HFF-Myc (cell line): ENCODE data around the gene HK3.

Experiments used
- DNase-seq: peaks from one replicate; pipeline ENCODE4 v3.0.0-alpha.2; 2011; ENCODE audit warnings: low read depth; ENCODE audit errors: extremely low read depth
- H3K4me3 ChIP-seq: replicated peaks from 2 replicates; pipeline ENCODE4 v1.5.1; 2011; ENCODE audit warnings: low read depth, mild to moderate bottlenecking, control low read depth, low read length
- CTCF ChIP-seq: IDR thresholded peaks from 2 replicates; pipeline ENCODE4 v1.5.1; 2012; ENCODE audit warnings: mild to moderate bottlenecking, low read depth, low read length, control low read depth; ENCODE audit errors: missing control alignments

Gene HK3

DNA sequence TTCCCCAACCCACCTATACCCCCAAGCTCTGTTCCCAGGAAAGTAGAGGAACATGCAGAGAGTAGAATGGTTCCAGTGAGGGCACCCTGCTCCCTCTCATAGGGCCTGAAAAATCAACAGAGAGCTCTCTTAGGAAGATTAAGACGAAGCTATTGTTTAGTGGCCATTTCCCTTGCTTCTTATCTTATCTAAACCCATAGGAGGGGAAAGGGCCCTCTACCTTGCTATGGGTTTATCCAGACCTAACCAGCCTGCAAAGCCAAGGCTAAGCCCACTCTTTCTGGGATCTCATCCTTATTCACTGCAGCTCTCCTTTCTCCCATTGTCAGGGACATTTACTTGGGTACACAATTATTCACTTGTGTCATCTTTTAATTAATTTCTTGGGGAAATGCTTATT is 39.3 kb upstream of the HK3 start:
- no peak for TF ChIP-seq CTCF
- DNase-seq = no peak
- no peak overlapping the region for H3K4me3 ChIP-seq

- no peak for TF ChIP-seq CTCF
- H3K4me3 ChIP-seq = no peak overlapping the region
- DNase-seq = no peak
Observed at GRCh38 chr5:176935017-176935416, 35.9 kb upstream of the HK3 start.

GRCh38 chr5:176934309-176934930 is 35.3 kb upstream of the HK3 start:
- H3K4me3 ChIP-seq = no peak overlapping the region
- no peak for TF ChIP-seq CTCF
- no peak for DNase-seq

DNA sequence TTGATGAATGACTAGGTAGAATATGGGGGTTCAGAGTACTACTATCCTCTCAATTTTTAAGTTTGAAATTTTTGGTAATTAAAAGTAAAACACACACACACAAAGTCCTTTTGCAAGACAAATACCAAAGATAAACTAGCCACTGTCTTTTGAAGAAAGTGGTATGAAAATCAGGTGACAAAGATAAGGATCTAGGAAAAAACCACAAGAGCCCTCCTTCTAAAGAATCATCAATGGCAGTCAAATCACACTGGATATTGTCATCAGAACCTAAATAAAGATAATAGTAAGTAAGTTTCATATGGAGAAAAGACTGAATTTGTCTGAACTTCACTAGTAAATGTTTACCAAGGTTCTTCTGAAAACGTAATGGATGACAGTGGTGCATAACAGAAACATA is 30.5 kb upstream of the HK3 start:
- no peak for DNase-seq
- TF ChIP-seq CTCF = no peak
- H3K4me3 ChIP-seq = no peak overlapping the region

- TF ChIP-seq CTCF = no peak
- H3K4me3 ChIP-seq = no peak overlapping the region
- DNase-seq = no peak
Observed at GRCh38 chr5:176927562-176927961, 28.4 kb upstream of the HK3 start.

DNA sequence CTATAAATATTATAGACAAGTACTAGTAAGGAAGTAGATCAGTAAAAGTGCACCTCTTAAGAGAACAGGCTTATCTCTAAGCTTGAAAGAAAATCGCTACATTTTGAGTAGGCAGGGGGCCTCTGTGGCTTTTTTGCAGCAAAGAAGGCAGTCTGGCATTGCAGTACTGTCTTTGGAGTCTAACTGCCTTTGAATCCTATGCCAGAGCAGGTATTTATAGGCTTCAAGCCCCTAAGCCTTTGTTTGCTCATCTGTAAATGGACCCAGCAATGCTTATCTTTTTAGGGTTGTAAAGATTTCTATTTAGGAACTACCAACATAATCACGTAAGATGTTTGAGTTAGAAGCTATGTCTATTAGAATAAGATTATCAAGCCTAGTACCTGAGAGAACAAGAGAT is 23.7 kb upstream of the HK3 start:
- H3K4me3 ChIP-seq = no peak overlapping the region
- TF ChIP-seq CTCF = no peak
- no peak for DNase-seq

DNA sequence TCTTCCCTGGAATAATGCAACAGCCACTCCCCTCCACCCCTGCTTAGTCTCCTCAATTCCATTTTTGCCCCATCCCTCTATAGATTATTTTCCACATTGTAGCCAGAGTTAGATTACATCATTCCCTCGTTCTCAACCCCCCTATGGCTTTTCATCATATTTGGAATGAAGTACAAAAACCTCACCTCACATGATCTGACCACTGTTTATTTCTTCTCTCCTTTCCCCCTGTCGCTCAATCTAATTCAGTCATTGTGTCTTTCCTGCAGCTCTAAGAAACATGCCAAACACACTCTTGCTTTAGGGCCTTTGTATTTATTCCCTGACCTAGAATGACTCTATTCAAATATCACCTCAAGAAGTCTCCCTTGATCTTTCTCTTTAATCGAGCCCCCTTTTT is 22.6 kb upstream of the HK3 start:
- H3K4me3 ChIP-seq = no peak overlapping the region
- DNase-seq = no peak
- no peak for TF ChIP-seq CTCF
